OCI-LY3 (cell line): ENCODE measurements around the gene DNPEP.

Source experiments
- EZH2phosphoT487 ChIP-seq: fragments of 200-600 bp; shearing (Covaris generic); IDR thresholded peaks from 2 replicates; pipeline ENCODE4 v1.6.1; 2018; ENCODE audit warnings: antibody characterized with exemption, mixed run types, low read depth
- TF ChIP-seq, protein P1 (sequence below): fragments of 200-600, 300-600 bp; sonication (generic); IDR thresholded peaks from 2 replicates; pipeline ENCODE4 v1.5.1; 2014; ENCODE audit warnings: antibody characterized with exemption, low read length, low read depth

DNA sequence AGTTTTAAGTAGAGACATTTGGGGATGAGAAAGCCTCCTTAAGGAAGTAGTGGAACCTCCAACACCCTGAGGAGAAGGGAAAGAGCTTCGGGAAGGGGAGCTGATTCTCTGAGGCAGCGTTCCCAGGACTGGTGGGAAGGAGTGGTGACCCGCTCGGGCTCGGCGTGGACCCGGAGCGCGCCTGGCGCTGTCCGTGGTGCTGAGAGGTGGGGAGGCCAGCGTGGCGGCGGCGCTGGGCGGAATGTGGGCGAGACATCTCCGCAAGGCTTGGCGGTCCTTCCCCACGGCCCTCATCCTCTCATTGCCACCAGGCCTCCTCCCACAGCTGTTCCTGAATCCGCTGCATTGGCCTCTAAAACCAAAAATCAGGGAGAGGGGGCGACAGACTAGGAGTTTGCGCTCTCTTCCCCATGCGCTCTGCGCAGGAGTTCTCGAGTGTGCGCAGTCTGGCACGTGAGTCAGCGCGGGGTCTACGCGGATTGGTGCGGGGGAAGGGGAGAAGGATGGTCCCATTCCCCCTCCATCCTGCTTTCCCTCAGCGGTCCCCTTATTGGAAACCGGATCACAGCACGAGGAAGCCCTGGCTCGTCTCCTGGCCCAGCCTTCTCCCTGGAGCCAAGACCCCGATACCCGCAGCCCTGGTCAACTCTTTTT is 56.0 kb downstream of the DNPEP start:
- TF ChIP-seq, protein P1, sequence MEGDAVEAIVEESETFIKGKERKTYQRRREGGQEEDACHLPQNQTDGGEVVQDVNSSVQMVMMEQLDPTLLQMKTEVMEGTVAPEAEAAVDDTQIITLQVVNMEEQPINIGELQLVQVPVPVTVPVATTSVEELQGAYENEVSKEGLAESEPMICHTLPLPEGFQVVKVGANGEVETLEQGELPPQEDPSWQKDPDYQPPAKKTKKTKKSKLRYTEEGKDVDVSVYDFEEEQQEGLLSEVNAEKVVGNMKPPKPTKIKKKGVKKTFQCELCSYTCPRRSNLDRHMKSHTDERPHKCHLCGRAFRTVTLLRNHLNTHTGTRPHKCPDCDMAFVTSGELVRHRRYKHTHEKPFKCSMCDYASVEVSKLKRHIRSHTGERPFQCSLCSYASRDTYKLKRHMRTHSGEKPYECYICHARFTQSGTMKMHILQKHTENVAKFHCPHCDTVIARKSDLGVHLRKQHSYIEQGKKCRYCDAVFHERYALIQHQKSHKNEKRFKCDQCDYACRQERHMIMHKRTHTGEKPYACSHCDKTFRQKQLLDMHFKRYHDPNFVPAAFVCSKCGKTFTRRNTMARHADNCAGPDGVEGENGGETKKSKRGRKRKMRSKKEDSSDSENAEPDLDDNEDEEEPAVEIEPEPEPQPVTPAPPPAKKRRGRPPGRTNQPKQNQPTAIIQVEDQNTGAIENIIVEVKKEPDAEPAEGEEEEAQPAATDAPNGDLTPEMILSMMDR: no peak
- no peak for TF ChIP-seq EZH2phosphoT487
